GM12801 (cell line): ENCODE results near the gene RFX1.

Experiments used
- CTCF ChIP-seq: IDR thresholded peaks from one replicate; pipeline ENCODE4 v1.5.1; 2011; ENCODE audit warnings: control low read depth; ENCODE audit not compliant: insufficient read length; ENCODE audit errors: extremely low read depth

RFX1 gene

GRCh38 chr19:13960863-13961784, 45.0 kb downstream of the RFX1 start:
- TF ChIP-seq CTCF, result no peak

- TF ChIP-seq CTCF, result no peak
Measured at GRCh38 chr19:13959962-13960862, 45.9 kb downstream of the RFX1 start.

GRCh38 chr19:13959141-13959961, 46.8 kb downstream of the RFX1 start:
- no peak for TF ChIP-seq CTCF

- TF ChIP-seq CTCF, result no peak
Measured at GRCh38 chr19:13958043-13958442, 48.1 kb downstream of the RFX1 start.

- TF ChIP-seq CTCF, result no peak
Measured at GRCh38 chr19:13957051-13957450, 49.1 kb downstream of the RFX1 start.

GRCh38 chr19:13956365-13956744, 49.8 kb downstream of the RFX1 start:
- TF ChIP-seq CTCF, result no peak
